ENCODE measurements around the gene PANX3. TPM values are rescaled to one million over a fixed set of nuclear protein-coding genes. Genes with fewer than 3 reads are reported as not detected.
A peak's percentile ranks its signal among the peaks of the same experiment; 100 is the strongest.

The PANX3 gene
- total and polyA plus RNA-seq, 10 of the 15 experiments (the other 5 are each of a cell fraction or from before 2014, with no cell fraction given) = not detected

GRCh38 chr11:124644426-124645280 is 33.4 kb downstream of the PANX3 start:
- FAIRE-seq = peak; percentile 83
- ChIA-PET POLR2A (no interaction called here), RAD21 (ENCODE audit: unreplicated experiment) (interaction anchor here (1.1 to 1.8 kb wide), 5 partner anchors 29 to 232 kb away, joined by 3 to 7 read pairs (median 4); partner anchors contain the start of genes SIAE and SPA17), CTCF (interaction anchor here (0.7 to 7.6 kb wide), 34 partner anchors 10 to 314 kb away, joined by 3 to 52 read pairs (median 5); partner anchors contain the start of genes ESAM, SIAE, SPA17 and TBRG1), SMC1A (ENCODE audit: uncharacterized antibody, unreplicated experiment) (interaction anchor here (0.6 to 2.0 kb wide), 15 partner anchors 9 to 193 kb away, joined by 3 to 10 read pairs (median 4); no protein-coding TSS in a partner anchor)
- Histone ChIP-seq H3K27ac (ENCODE audit: control insufficient read depth, insufficient read depth) (no peak overlapping the region), H3K9ac (ENCODE audit: control insufficient read depth, insufficient read depth, low read length) (no peak overlapping the region), H3K27me3 (replicated peaks in 1 of 2; ENCODE audit: control insufficient read depth in 2 of 2, insufficient read depth in 2 of 2, low read length in 1 of 2) (no peaks in the 10 kb centered on the region), H3K4me2 (ENCODE audit: control insufficient read depth, insufficient read depth) (no peak overlapping the region; the same call in 1 of the 2 replicates), H4K20me1 (ENCODE audit: control insufficient read depth, insufficient read depth) (no peaks in the 10 kb centered on the region), H3K79me2 (ENCODE audit: control insufficient read depth, insufficient read depth, low read length) (no peaks in the 10 kb centered on the region), H2AFZ (ENCODE audit: control insufficient read depth, low read depth, low read length) (peak overlapping the region; percentile 59), H3K4me1 (ENCODE audit: control insufficient read depth, insufficient read depth, low read length) (no peaks in the 10 kb centered on the region; the same call in 1 of the 2 replicates), H3K4me3 (no peak overlapping the region), H3K36me3 (ENCODE audit: control insufficient read depth in 2 of 2, insufficient read depth in 2 of 2, low read length in 1 of 2) (no peaks in the 10 kb centered on the region; a peak in 2 of 4 replicates), H3K9me3 (replicated peaks; ENCODE audit: control insufficient read depth, insufficient read depth, low read length) (no peaks in the 10 kb centered on the region; the same call in 2 of the 3 replicates)
- 27% methylated on average over 16 of the region's 16 CpGs for WGBS (ENCODE audit: insufficient coverage, insufficient replicate concordance, low lambda C conversion rate, missing lambda C conversion rate)
- BruUV-seq (replicated peaks) = no TSS peak
- in situ Hi-C loops (cut with MboI) (no loop called here), intact Hi-C loops (cut with micrococcal nuclease; ENCODE audit: unreplicated experiment) (loop anchor here (1.0 kb wide), 2 partner anchors 119 to 193 kb away; no protein-coding TSS in a partner anchor)
- peak; percentile 71 for ATAC-seq
- DNase-seq (ENCODE audit: low read depth, low spot score) = no peak
- TF ChIP-seq SPI1 (IDR thresholded peaks at IDR 0.05; ENCODE audit: borderline replicate concordance, insufficient read depth, low read depth, low read length) = peak; percentile 76
- TF ChIP-seq REST (IDR thresholded peaks at IDR 0.05; ENCODE audit: low read depth, low read length) = no peak
- peak; percentile 69; the same call in 1 of the 2 replicates for TF ChIP-seq SMC3 (IDR thresholded peaks at IDR 0.05; ENCODE audit: borderline replicate concordance, low read length)
- TF ChIP-seq CTCF (IDR thresholded peaks at IDR 0.05 in 2 of 3, conservative IDR thresholded peaks at IDR 0.05 in 1 of 3; ENCODE audit: control insufficient read depth in 2 of 3, extremely low read depth in 1 of 3, insufficient read depth in 1 of 3, low read depth in 3 of 3, low read length in 3 of 3) = peak; percentile 72 to 89 (median 77)
- 0 out of 2 replicates have a peak, but pooled peaks have one; percentile 36 for TF ChIP-seq IRF4 (IDR thresholded peaks at IDR 0.05; ENCODE audit: low read depth, low read length)
- peak; percentile 43 to 54 for TF ChIP-seq IKZF2 (IDR thresholded peaks at IDR 0.05)
- no peak for TF ChIP-seq E2F8 (IDR thresholded peaks at IDR 0.05; ENCODE audit: low read depth, partially characterized antibody)
- peak; percentile 77 for TF ChIP-seq RAD21 (IDR thresholded peaks at IDR 0.05; ENCODE audit: insufficient read depth, low read depth, low read length)
- TF ChIP-seq RB1 (IDR thresholded peaks at IDR 0.05; ENCODE audit: borderline replicate concordance) = 0 out of 2 replicates have a peak, but pooled peaks have one; percentile 57
- TF ChIP-seq, protein P1, sequence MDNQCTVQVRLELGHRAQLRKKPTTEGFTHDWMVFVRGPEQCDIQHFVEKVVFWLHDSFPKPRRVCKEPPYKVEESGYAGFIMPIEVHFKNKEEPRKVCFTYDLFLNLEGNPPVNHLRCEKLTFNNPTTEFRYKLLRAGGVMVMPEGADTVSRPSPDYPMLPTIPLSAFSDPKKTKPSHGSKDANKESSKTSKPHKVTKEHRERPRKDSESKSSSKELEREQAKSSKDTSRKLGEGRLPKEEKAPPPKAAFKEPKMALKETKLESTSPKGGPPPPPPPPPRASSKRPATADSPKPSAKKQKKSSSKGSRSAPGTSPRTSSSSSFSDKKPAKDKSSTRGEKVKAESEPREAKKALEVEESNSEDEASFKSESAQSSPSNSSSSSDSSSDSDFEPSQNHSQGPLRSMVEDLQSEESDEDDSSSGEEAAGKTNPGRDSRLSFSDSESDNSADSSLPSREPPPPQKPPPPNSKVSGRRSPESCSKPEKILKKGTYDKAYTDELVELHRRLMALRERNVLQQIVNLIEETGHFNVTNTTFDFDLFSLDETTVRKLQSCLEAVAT (IDR thresholded peaks at IDR 0.05) = no peak
- TF ChIP-seq KDM1A (IDR thresholded peaks at IDR 0.05; ENCODE audit: borderline replicate concordance) = no peak

Measured in GM12878 (cell line).